ENCODE results near the gene UROC1.

Gene UROC1

DNA sequence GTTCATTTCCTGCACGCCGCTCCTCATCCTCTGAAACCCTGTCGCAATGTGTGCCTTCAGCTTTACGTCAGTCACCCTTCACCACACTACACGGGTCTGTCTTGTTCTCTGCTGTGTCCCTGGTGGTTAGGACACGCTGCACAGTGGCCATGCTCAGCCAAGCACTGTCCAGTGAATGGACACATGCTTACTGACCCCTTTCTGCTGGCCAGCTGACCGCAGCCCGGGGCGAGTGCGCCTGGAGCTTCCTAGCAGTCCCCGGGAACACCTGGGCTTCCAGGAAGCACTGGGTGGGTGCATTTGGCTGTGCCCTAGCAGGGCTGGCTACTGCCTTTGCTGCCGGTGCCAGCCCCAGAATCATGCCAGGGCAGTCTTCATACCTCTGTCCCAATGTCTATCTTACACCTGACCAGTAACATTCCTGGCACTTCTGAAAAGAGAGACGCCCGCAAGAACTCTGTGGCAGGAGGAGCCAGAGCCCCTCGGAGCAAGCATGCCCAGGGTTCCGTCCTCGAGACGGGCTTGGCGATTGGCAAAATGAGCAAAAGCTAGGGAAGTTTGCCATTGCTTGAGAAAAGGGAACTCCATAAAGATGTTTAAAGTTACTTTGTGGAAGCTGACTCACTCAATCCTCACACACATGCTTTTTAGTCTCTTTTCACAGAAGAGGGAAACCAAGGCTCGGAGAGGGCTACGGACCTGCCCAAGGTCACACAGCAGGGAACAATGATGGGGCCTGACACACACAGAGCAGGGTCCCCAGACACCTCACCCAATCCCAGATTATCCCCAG, 26.2 kb downstream of the UROC1 start:
- no peak overlapping the region for H3K4me3 ChIP-seq (ENCODE audit: low read depth, low read length)
- in situ Hi-C loops (cut with HindIII; ENCODE audit: low sequenced_read_pairs) = no loop called here
- no peak for DNase-seq (ENCODE audit: low read depth, low spot score)
- TF ChIP-seq, protein P1, sequence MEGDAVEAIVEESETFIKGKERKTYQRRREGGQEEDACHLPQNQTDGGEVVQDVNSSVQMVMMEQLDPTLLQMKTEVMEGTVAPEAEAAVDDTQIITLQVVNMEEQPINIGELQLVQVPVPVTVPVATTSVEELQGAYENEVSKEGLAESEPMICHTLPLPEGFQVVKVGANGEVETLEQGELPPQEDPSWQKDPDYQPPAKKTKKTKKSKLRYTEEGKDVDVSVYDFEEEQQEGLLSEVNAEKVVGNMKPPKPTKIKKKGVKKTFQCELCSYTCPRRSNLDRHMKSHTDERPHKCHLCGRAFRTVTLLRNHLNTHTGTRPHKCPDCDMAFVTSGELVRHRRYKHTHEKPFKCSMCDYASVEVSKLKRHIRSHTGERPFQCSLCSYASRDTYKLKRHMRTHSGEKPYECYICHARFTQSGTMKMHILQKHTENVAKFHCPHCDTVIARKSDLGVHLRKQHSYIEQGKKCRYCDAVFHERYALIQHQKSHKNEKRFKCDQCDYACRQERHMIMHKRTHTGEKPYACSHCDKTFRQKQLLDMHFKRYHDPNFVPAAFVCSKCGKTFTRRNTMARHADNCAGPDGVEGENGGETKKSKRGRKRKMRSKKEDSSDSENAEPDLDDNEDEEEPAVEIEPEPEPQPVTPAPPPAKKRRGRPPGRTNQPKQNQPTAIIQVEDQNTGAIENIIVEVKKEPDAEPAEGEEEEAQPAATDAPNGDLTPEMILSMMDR (IDR thresholded peaks at IDR 0.05; ENCODE audit: low read depth, low read length) = no peak

DNA sequence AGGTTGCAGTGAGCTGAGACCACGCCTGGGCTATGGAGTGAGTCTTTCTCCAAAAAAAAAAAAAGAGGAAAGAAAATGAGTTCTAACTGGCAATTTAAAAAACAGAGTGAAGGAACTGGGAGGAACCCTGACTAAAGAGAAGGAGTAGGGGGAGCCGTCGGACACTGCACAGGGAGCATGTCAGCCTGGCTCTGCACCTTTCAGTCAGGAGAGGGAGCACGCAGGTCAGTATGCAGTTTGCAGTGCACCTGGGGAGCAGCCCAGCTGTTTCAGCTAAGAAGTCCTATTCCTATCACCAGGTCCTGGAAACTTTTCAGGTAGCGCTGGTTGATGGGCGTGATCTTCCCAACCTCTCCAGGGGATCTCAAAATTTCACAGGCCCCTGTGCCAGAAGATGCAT, 27.0 kb downstream of the UROC1 start:
- in situ Hi-C loops (cut with HindIII; ENCODE audit: low sequenced_read_pairs) = no loop called here
- DNase-seq (ENCODE audit: low read depth, low spot score) = no peak
- H3K4me3 ChIP-seq (ENCODE audit: low read depth, low read length) = no peak overlapping the region
- TF ChIP-seq, protein P1 (IDR thresholded peaks at IDR 0.05; ENCODE audit: low read depth, low read length) = no peak

DNA sequence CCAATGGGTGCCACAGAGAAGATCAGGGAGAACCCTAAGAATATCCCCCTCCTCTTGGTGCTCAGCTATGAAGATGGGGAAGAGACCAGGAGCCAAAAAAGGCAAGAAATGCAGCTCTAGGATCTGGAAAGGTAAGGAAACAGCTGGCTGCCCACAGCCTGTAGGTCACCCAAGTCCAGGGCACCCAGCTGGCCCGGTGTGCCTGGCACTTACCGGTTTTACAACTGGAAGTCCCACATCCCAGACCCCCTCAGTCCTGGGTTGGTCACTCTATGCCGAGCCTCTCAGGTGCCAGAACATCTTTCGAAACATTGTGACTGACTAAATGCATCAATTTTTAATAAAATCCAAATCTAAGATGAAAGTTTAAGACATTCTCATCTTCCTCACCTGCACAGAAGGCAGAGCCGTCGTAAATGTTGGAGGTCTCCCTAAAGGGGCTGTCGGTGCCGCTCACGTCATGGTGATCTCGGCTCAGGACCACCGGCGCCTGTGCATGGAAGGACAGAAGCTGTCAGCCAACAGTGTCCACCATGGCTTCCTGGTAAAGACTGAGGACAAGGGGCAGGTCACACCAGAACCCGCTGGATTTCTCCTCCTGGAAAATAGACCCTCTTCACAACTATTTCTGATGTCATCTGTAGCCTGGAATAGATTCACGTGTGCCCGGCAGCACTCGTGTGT, 28.5 kb downstream of the UROC1 start:
- TF ChIP-seq, protein P1 (IDR thresholded peaks at IDR 0.05; ENCODE audit: low read depth, low read length) = no peak
- in situ Hi-C loops (cut with HindIII; ENCODE audit: low sequenced_read_pairs) = no loop called here
- no peak overlapping the region for H3K4me3 ChIP-seq (ENCODE audit: low read depth, low read length)
- DNase-seq (ENCODE audit: low read depth, low spot score) = no peak

DNA sequence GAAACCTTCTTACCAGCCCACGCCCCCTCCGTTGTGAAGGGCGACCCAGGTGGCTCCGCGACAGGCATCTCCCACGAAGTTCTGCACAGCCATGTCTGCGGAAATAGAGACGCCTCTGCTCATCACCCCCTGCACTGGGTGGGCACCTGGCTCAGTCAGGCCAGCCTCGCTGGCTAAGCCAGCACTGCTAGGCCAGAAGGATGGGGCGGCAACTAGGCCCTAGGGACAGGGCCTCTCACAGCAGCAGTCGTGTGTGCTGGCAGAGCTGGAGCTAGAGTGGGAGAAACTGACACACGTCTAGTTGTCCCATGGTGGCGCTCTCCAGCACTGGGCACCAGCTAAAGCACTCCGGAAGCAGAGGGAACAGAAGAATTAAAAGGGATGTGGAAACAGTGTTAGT, 29.4 kb downstream of the UROC1 start:
- no peak for DNase-seq (ENCODE audit: low read depth, low spot score)
- H3K4me3 ChIP-seq (ENCODE audit: low read depth, low read length) = no peak overlapping the region
- in situ Hi-C loops (cut with HindIII; ENCODE audit: low sequenced_read_pairs) = no loop called here
- TF ChIP-seq, protein P1 (IDR thresholded peaks at IDR 0.05; ENCODE audit: low read depth, low read length) = no peak

DNA sequence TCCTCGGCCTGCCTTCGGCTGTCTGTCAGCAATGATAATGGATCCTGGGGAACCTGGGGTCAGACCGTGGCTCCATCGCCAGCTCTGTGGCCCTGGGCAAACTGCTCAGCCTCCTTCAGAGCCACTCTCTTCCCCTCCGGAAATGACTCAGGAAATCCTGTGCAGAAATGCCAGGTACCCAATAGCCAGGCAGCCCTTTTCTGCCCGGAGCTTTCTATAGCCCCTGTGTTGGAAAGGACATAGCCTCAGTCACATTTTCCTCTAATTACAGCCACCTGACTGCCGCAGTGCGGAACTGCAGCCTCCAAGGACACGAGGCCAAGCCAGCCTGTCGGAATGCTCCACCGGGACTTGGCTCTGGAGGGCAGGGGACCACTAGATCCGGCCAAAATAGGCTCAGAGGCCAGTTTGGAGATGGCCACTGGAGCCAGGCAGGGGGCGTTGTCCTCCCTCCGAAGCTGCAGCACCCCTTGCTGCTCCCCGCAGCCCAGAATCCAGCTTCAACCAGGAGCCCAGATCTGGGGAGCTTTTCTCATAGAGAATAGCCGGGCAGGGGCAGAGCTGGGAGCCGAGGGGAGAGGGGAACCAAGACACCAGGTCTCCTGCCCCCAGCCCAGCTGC, 30.3 kb downstream of the UROC1 start:
- TF ChIP-seq, protein P1 (IDR thresholded peaks at IDR 0.05; ENCODE audit: low read depth, low read length) = no peak
- no peak overlapping the region for H3K4me3 ChIP-seq (ENCODE audit: low read depth, low read length)
- in situ Hi-C loops (cut with HindIII; ENCODE audit: low sequenced_read_pairs) = no loop called here
- DNase-seq (ENCODE audit: low read depth, low spot score) = no peak

DNA sequence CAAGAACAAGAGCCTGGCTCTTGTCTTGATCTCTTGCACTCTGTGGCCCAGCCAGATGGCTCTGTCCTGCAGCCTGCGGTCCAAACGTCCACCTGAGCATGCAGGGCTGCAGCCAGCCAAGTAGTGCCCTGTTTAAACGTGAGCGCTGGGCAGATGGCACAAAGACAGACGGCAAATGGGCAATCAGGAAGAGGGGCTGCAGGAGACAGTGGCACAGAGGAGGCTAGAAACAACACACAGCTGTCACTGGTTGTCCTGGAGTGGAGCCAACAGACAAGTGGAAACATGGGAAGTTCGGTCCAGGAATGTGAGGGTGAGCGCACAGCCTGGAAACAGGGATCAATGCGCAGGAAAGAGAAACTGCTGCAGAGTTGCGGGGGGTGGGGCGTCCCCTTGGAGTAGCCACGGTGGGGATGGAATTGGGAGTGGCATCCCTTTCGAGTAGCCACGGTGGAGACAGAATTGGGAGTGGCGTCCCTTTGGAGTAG, 31.2 kb downstream of the UROC1 start:
- TF ChIP-seq, protein P1 (IDR thresholded peaks at IDR 0.05; ENCODE audit: low read depth, low read length) = no peak
- in situ Hi-C loops (cut with HindIII; ENCODE audit: low sequenced_read_pairs) = no loop called here
- DNase-seq (ENCODE audit: low read depth, low spot score) = no peak
- no peak overlapping the region for H3K4me3 ChIP-seq (ENCODE audit: low read depth, low read length)

Measured in astrocyte of the spinal cord (primary cell).